Heart left ventricle (tissue), 16 donors: ENCODE results near the gene KRTAP19-3. TPM values are rescaled to one million over a fixed set of nuclear protein-coding genes. Genes with fewer than 3 reads are reported as not detected.
"Not testable (repeated sequence)": the region's sequence is repeated elsewhere in the genome, so short reads cannot be mapped to it uniquely, and the experiment has no call there.

Experiments
- ATAC-seq, 4 donors: fragments of 200-7000 bp; cut with Tn5 transposase; one replicate each; pipeline ENCODE4 v1.9.1; 2020 to 2022; ENCODE audit warnings: moderate library complexity in 4 of 4, mild to moderate bottlenecking in 3 of 4, moderate number of reproducible peaks in 1 of 4
- DNase-seq, 5 donors: peaks; one replicate each; pipeline ENCODE4 v3.0.0-alpha.2; 2020
- H3K27ac ChIP-seq, 12 donors: fragments of 200-600 bp; sonication (generic) in 4 of 12; one replicate each; pipeline versions ENCODE4 v1.5.0 to v1.8.0; 2016 to 2022; ENCODE audit warnings: mild to moderate bottlenecking in 2 of 12
- H3K27me3 ChIP-seq, 9 donors: fragments of 200-600 bp; sonication (generic) in 2 of 9; one replicate each; pipeline versions ENCODE4 v1.5.1 to v1.8.0; 2016 to 2022; ENCODE audit warnings: mild to moderate bottlenecking in 3 of 9
- H3K36me3 ChIP-seq, 9 donors: fragments of 200-600 bp; sonication (generic) in 2 of 9; one replicate each; pipeline versions ENCODE4 v1.5.0 to v1.8.0; 2018 to 2022; ENCODE audit warnings: mild to moderate bottlenecking in 2 of 9
- H3K4me1 ChIP-seq, 12 donors: fragments of 200-600 bp; sonication (generic) in 4 of 12; one replicate each; pipeline versions ENCODE4 v1.5.0 to v1.8.0; 2016 to 2022; ENCODE audit warnings: mild to moderate bottlenecking in 3 of 12
- H3K4me3 ChIP-seq, 12 donors: fragments of 200-600 bp; sonication (generic) in 4 of 12; one replicate each; pipeline versions ENCODE4 v1.5.0 to v1.8.0; 2017 to 2022; ENCODE audit warnings: mild to moderate bottlenecking in 9 of 12, moderate library complexity in 4 of 12
- H3K9me3 ChIP-seq, 12 donors: fragments of 200-600 bp; sonication (generic) in 4 of 12; one replicate each; pipeline versions ENCODE4 v1.5.0 to v1.8.0; 2016 to 2022; ENCODE audit warnings: mild to moderate bottlenecking in 1 of 12
- CTCF ChIP-seq, 12 donors: fragments of 200-600 bp; sonication (generic) in 4 of 12; IDR thresholded peaks; one replicate each; pipeline versions ENCODE4 v1.5.0 to v1.8.0; 2018 to 2022; ENCODE audit warnings: antibody characterized with exemption in 12 of 12, mild to moderate bottlenecking in 5 of 12
- POLR2A ChIP-seq, 2 donors: fragments of 450-650 bp; IDR thresholded peaks; one replicate each; pipeline ENCODE4 v1.6.1; 2017; ENCODE audit warnings: antibody characterized with exemption in 2 of 2, mild to moderate bottlenecking in 2 of 2, moderate library complexity in 2 of 2
- WGBS, 4 donors: extraction: QIAGEN DNeasy Blood & Tissue Kit in 2 of 4; methylation state at CpG; one replicate each; pipeline versions ENCODE4 v1.1.5 to v1.1.7; 2013 to 2018; 5-methylcytosine and 5-hydroxymethylcytosine counted together
- intact Hi-C, 10 donors: fragments of 100-400 bp; cut with DNase I; formaldehyde crosslinking; loops; one replicate each; pipeline versions ENCODE4 v1.11.1 to v1.14.2; 2022
- long read RNA-seq, 3 donors: library from polyadenylated mRNA; unstranded; transcript quantifications; one replicate each; pipeline ENCODE4 v2.0.0, GENCODE V29; 2020 to 2021
- polyA plus RNA-seq, 2 donors: library from polyadenylated mRNA; stranded (reverse); fragments of 200-250 nt; gene quantifications; one replicate each; pipeline ENCODE4 v1.2.3, GENCODE V29; 2013
- total RNA-seq, 9 donors: library from RNA; depleted of rRNA in 2 of 9; stranded (reverse); fragments of >200 nt in 2 of 9; fragmentation: NEBNext Ultra II Directional in 3 of 9; extraction: Animal tissue kit (Norgen Biotek cat#: 25700) in 3 of 9; gene quantifications; one replicate each; pipeline versions ENCODE4 v1.1.0 to v1.2.4, GENCODE V29; 2016 to 2023
- donor health status: ischemic (EF 13 %, LVEDD 7.1; RV severe dilation, severe dysfunction).
- donor health status: healthy with polysubstance abuse.
- donor health status: DM: no; HTN: yes; CAD: no.
- donor health status: DM: no; HTN: no; CAD: no.
- donor health status: ischemic (EF 25% LVEDD 6.9; RV normal size, moderate dysfunction).
- donor health status: ischemic (EF 25% LVEDD 5.7; RV mildly dilated, moderate dysfunction).
- donor health status: healthy.
- donor health status: DM: yes; HTN: yes; CAD: no.
- donor health status: ischemic (EF 35%, LVEDD 5.7; RV mildly dilated, moderate dysfunction).
- donor health status: nonischemic (EF 11% LVEDD 7.7; RV severe dilation, severe dysfunction).
- donor health status: DM: yes; HTN: yes; CAD: no.
- donor health status: PGD.
- donor health status: ischemic (EF 29% LVEDD 5.4; RV normal size, mild dysfunction).
- donor health status: nonischemic (EF 23%, LVEDD 6.1; RV moderate dilation, normal function).

The KRTAP19-3 gene
- total RNA-seq: not detected
- polyA plus RNA-seq: not detected
- long read RNA-seq, donor 1: 0 reads
- long read RNA-seq, donor 2: 0 reads
- long read RNA-seq, donor 3: 0 reads

- 77 to 82% (median 82%) methylated on average over 2 of the region's 2 CpGs for WGBS, 4 donors
These were observed at the start of gene KRTAP19-3 for GRCh38 chr21:30491963-30492428. TSS of gene KRTAP19-3 (minus strand) at chr21:30492013. CDS start at chr21:30491957, 56 bp downstream.

GRCh38 chr21:30518876-30519275, 27.1 kb upstream of the KRTAP19-3 start:
- Histone ChIP-seq H3K4me1 (no peaks in the 10 kb centered on the region), H3K36me3 (no peaks in the 10 kb centered on the region), H3K27me3 (no peaks in the 10 kb centered on the region), H3K27ac (no peak overlapping the region), H3K4me3 (no peak overlapping the region), H3K9me3 (peaks cover 0 to 7% (median 0%) of the 10 kb centered on the region in 12 donors)
- DNase-seq (no peak), ATAC-seq (no peak)
- TF ChIP-seq POLR2A (IDR thresholded peaks at IDR 0.05): no peak
- TF ChIP-seq CTCF (IDR thresholded peaks at IDR 0.05): no peak
- intact Hi-C loops: no loop called here
- WGBS, 4 donors: 46 to 62% (median 53%) methylated on average over 1 of the region's 1 CpG

More at GRCh38 chr21:30491963-30492428, at the start of gene KRTAP19-3:
- TF ChIP-seq CTCF (IDR thresholded peaks at IDR 0.05) (no peak), POLR2A (IDR thresholded peaks at IDR 0.05) (no peak)
- no peaks in the 10 kb centered on the region for H3K36me3 ChIP-seq
- DNase-seq (no peak), ATAC-seq (no peak)
- H3K27me3 ChIP-seq: no peaks in the 10 kb centered on the region
- H3K4me3 ChIP-seq: no peak within 1 kb of the TSS
- no peaks in the 10 kb centered on the region for H3K4me1 ChIP-seq
- peaks cover 0 to 6% (median 0%) of the 10 kb centered on the region in 12 donors for H3K9me3 ChIP-seq
- intact Hi-C loops: no loop called here
- H3K27ac ChIP-seq: no peak within 1 kb of the TSS

- TF ChIP-seq CTCF (IDR thresholded peaks at IDR 0.05): no peak
- no peak for TF ChIP-seq POLR2A (IDR thresholded peaks at IDR 0.05)
- Histone ChIP-seq H3K4me3 (no peak overlapping the region), H3K27me3 (no peaks in the 10 kb centered on the region), H3K27ac (no peak overlapping the region), H3K9me3 (no peaks in the 10 kb centered on the region), H3K4me1 (no peaks in the 10 kb centered on the region), H3K36me3 (no peaks in the 10 kb centered on the region)
- intact Hi-C loops: no loop called here
- DNase-seq (no peak), ATAC-seq (no peak)
- 72 to 86% (median 79%) methylated on average over 1 of the region's 1 CpG for WGBS, 4 donors
These were observed 23.9 kb upstream of the KRTAP19-3 start for GRCh38 chr21:30515681-30516080.

- 25 to 31% (median 30%) methylated on average over 4 of the region's 4 CpGs for WGBS, 4 donors
- ATAC-seq, intact Hi-C loops, H3K9me3 ChIP-seq, H3K36me3 ChIP-seq, H3K4me3 ChIP-seq, H3K27me3 ChIP-seq, H3K27ac ChIP-seq, H3K4me1 ChIP-seq, DNase-seq: not testable (repeated sequence)
- TF ChIP-seq CTCF (IDR thresholded peaks at IDR 0.05): peak in 2 of 12 donors; percentile 5 to 11
These were observed 13.9 kb upstream of the KRTAP19-3 start for GRCh38 chr21:30505621-30506205.
